GM15510 (cell line): ENCODE results near the gene ARVCF.

Experiments used
- POLR2A ChIP-seq: IDR thresholded peaks from 3 replicates; pipeline ENCODE4 v1.6.1; 2011; ENCODE audit warnings: borderline replicate concordance; ENCODE audit not compliant: insufficient read length; ENCODE audit errors: extremely low read depth

The ARVCF gene

GRCh38 chr22:19991645-19992451, 24.8 kb downstream of the ARVCF start:
- TF ChIP-seq POLR2A: no peak

- no peak for TF ChIP-seq POLR2A
Observed at GRCh38 chr22:19991395-19991644, 25.3 kb downstream of the ARVCF start.

DNA sequence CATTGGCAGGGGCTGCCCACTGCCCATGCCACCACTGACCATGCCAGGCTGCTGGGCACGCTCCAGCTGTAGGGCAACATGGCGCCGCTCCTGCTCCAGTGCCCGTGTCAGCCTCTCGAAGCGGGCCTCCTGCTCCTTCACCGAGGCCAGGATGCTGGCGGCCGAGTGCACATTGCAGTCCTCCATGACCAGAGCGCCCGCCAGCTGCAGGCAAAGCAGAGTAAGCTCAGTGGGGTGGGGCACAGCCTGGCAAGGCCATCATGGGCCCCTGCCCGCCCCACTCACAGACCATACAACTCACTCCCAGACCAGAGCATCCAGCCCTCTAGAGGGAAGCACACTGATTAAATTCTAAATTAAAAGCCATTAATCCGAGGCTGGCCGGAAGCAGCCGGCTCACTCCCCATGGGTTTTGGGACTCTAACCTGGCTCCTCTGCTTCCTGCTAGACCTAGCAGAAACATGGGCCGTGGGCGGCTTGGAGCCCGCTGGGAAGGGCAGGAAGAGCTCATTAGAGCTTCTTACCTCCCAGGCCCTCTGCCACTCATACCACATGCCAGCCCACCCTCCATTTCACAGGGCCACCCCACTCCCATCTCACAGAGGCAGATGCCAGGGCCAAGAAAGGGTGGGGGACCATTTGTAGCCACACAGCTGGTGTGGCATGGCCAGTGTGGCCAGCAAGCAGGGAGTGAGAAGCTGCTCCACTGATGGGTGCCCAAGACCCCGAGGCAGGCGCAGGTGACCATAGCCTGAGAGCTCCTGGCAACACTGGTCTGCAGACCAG, 25.8 kb downstream of the ARVCF start:
- TF ChIP-seq POLR2A: no peak

GRCh38 chr22:19990188-19990587, 26.4 kb downstream of the ARVCF start:
- no peak for TF ChIP-seq POLR2A

DNA sequence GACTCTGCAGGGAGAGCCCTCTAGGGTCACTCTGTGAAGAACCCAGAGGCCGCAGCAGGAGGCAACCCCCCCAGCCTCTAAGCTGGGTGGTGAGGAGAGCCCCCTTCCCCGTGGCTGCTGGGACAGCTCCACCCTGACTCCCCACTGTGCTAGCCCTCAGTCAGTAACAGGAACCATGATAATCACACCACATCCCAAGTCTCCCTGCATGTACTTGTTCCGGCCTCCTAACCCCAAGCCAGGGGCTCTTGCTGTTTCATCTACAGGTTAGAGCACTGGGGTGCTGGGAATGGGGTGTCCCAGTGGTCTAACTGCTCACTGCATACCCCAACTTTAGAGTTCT, 26.9 kb downstream of the ARVCF start:
- TF ChIP-seq POLR2A: no peak

GRCh38 chr22:19988965-19989724, 27.5 kb downstream of the ARVCF start:
- TF ChIP-seq POLR2A: no peak

DNA sequence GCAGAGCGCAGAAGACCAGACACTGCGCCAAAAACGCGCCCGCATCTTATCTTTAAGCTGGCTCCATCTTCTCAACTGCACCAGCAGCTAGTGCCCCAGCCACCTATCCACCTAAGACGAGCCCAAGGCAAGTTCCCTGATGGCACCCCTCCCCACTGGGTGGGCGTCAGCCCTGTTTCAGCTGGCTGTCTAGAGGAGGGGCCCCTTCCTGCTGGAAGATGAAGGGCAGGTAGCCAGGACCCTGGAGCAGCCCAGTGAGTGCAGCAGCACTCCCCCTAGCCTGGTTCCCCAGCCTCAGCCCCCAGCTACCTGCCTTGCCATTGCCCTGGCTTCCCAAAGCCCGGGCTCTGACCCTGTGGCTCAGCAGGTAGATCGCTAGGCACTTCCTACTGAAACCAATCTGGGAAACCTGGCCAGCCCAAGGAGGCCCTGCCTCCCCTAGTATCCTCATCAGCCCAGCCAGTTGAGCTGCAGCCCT, 28.3 kb downstream of the ARVCF start:
- no peak for TF ChIP-seq POLR2A

DNA sequence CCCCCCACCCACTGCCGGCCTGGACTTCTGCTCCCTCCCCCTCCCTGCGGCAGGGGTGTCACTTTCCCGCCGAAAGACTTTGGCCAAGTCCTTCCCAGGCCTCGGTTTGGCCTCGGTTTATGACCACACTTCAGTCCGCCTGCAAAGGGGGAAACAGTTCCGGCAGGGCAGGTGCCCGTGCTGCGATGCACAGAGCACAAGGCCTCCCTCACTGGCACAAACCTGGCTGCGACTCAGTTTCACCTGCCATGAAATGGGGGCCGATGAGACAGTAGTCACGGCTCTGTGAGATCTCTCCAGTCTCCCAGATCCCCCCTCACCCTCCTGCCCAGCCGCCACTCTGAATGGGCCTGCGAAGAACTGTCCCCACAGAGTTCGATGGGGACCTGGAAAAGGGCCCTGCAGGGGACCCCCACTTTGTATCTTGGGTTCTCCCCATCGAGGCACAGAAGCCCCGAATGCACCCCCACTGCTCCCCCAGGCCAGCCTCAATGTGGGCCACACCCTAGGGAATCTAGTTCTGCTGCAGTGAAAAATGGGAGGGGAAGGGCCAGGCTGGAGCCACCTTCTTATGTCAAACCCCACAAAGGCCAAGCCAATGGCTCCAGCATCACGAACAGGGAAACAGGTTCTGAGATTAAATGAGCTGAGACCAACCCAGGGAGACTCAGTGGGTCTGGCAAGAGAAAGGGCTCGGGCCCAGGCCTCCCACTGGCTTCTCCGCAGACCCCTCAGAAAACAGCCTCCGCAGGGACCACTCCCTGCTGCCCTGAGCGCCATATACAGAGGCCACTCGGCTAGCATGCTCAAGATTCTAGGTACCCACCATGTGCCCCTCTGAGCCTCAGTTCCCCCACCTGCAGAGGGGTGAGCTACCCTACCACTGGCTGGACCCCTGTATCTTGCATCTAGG, 29.0 kb downstream of the ARVCF start:
- no peak for TF ChIP-seq POLR2A

DNA sequence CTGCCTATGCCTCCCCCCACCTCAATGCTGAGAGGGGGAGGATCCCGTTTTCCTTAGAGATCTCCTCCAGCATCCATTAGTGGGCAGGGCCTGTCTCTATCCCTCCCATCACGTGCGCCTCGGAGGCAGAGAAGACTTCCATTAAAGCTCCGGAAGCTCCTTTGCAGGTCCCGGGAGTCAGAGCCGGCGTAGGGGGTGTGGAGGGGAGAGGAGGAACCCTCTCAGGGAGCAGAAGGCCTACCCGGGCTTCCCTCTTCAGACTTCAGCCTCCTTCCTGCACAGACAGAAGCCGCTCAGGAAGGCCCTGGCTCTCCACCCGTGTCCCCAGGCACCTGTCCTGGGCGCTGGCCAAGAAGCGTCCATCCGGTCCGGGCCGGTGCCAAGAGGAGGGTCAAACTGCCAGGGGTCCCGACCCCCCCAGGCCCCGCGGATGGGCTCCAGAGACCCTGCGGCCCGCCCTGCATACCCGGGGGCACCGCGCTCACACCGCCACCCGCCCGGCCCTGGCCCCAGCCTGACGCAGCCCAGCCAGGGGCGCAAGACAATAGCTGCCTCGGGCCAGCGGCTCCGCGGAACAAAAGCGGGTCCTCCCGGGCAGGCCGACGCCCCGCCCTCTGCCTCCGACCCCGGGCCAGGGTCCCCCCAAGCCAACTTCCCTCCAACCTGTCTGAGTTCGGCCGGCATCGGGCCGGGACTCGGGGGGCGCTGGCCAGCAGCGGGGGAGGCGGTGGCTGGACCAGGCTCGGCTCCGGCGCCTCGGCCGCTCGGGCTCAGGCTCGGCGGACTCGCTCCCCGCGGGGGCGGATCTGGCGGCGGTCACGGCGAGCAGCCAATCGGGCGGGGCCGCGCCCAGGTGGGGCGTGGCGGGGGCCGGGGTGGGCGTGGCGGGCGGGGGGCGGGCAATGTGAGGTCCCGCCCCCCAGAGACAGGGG, 29.9 kb downstream of the ARVCF start:
- TF ChIP-seq POLR2A: no peak

DNA sequence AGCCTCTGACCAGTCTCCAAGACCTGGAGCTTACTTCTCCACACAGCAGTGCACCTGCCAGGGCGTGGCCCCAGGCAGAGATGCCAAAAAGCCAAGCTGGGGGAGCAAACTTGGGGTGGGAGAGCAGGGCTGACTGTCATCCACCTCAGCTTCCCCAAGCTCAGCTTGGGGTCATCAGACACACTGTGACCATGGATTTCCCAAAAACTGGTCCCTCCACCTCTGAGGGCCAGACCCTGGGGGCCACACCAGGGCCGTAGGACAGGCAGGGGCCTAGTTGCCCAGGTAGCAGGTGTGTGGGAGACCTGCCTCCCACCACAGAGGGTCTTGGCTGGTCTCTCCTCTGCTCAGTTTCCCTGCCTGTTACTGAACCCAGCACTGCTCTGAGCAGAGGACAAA, 30.6 kb downstream of the ARVCF start:
- no peak for TF ChIP-seq POLR2A

DNA sequence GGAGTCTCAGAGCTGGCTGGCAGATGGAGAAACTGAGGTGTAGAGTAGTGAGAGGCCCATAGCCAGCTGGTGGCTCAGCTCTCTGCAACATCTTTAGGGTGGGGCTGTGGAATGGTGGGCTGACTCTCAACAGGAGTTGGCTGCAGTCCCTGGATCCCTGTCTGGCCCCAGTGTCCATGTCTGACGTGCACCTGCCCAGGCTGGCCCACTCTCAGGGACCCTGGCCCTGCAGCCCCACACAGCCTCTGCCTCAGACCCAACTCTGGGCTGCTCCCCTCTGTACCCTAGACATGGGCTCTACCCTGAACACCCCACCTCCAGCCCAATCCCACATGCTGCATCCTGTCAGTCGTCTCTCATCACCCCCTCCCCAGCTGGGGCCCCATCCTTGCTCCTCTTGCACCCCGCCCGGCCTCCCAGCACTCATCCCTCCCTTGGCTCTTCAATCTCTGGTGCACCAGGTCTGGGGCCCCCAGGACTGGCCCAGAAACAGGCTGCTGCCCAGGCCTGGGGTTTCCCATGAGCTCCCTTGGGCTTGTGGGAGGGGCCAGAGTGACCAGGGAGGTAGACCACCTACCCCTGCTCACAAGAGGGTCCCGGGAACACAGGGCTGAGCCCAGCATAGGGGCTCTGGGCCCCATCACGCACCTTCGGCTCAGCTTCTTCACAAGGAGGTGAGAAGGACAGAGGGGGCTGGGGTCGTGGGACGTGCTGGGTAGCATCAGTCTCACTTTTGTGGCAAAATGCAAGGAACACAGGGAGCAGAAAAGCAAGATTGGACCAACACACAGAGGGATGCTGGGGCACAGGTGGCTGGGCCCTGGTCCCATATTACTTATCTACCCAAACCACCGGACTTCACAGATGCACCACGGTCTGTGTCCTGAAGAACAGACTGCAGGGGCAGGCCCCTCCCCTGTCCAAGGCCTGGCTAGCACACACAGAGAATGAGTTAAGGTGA, 31.5 kb downstream of the ARVCF start:
- TF ChIP-seq POLR2A: no peak

- TF ChIP-seq POLR2A: no peak
Observed at GRCh38 chr22:19984201-19984753, 32.3 kb downstream of the ARVCF start.
